ENCODE measurements around the gene THSD4. TPM values are rescaled to one million over a fixed set of nuclear protein-coding genes. Genes with fewer than 3 reads are reported as not detected.

The THSD4 gene
- total RNA-seq, 1 experiment from 2014 or later, result 65.4 TPM

DNA sequence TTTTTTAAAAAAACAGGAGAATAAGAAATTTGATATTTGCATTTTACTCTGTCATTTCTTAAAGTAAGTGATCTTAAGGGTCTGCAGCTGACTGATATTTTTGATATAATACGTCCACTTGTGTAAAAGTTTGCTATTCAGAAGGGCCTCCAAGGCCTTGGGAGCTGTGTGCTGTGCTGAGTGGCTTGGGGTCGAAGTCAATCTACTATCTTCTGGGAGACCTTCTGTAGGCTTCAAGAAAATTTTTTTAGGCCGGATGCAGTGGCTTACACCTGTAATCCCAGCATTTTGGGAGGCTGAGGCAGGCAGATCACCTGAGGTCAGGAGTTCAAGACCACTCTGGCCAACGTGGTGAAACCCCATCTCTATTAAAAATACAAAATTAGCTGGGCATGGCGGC is 26.3 kb downstream of the THSD4 start:
- POLR2A ChIA-PET, result interaction anchor here (0.5 kb wide), 1 partner anchor 1459 kb away, joined by 3 read pairs; no protein-coding TSS in a partner anchor
- ATAC-seq (no peak), DNase-seq (ENCODE audit: low read depth, low spot score) (no peak)
- H3K9me3 ChIP-seq (ENCODE audit: control insufficient read depth, insufficient read depth, low read depth, low read length), result no peaks in the 10 kb centered on the region
- in situ Hi-C loops (cut with HindIII; ENCODE audit: low pct_unique_long_range_greater_than_20kb, low sequenced_read_pairs) (no loop called here), intact Hi-C loops (cut with micrococcal nuclease; ENCODE audit: unreplicated experiment) (no loop called here)
- CTCF ChIA-PET, result no interaction called here
- peaks cover 18% of the 10 kb centered on the region for H3K4me1 ChIP-seq (ENCODE audit: control insufficient read depth, insufficient read depth, low read length)
- H3K27me3 ChIP-seq (ENCODE audit: control insufficient read depth, insufficient read depth, low read length), result no peaks in the 10 kb centered on the region
- no peak overlapping the region for H3K4me3 ChIP-seq (ENCODE audit: low read depth in 2 of 2, low read length in 2 of 2)
- H3K27ac ChIP-seq (ENCODE audit: low read length), result no peak overlapping the region
- no peaks in the 10 kb centered on the region for H3K36me3 ChIP-seq (ENCODE audit: control insufficient read depth, insufficient read depth, low read length)
- TF ChIP-seq, protein P1, sequence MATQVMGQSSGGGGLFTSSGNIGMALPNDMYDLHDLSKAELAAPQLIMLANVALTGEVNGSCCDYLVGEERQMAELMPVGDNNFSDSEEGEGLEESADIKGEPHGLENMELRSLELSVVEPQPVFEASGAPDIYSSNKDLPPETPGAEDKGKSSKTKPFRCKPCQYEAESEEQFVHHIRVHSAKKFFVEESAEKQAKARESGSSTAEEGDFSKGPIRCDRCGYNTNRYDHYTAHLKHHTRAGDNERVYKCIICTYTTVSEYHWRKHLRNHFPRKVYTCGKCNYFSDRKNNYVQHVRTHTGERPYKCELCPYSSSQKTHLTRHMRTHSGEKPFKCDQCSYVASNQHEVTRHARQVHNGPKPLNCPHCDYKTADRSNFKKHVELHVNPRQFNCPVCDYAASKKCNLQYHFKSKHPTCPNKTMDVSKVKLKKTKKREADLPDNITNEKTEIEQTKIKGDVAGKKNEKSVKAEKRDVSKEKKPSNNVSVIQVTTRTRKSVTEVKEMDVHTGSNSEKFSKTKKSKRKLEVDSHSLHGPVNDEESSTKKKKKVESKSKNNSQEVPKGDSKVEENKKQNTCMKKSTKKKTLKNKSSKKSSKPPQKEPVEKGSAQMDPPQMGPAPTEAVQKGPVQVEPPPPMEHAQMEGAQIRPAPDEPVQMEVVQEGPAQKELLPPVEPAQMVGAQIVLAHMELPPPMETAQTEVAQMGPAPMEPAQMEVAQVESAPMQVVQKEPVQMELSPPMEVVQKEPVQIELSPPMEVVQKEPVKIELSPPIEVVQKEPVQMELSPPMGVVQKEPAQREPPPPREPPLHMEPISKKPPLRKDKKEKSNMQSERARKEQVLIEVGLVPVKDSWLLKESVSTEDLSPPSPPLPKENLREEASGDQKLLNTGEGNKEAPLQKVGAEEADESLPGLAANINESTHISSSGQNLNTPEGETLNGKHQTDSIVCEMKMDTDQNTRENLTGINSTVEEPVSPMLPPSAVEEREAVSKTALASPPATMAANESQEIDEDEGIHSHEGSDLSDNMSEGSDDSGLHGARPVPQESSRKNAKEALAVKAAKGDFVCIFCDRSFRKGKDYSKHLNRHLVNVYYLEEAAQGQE (IDR thresholded peaks at IDR 0.05; ENCODE audit: insufficient read depth in 1 of 2, low read depth in 2 of 2, low read length in 1 of 2), result no peak
- TF ChIP-seq POLR2AphosphoS5 (IDR thresholded peaks at IDR 0.05; ENCODE audit: low read depth, low read length) (no peak), SIN3A (IDR thresholded peaks at IDR 0.05; ENCODE audit: borderline replicate concordance, insufficient read depth, low read depth, low read length) (no peak), TCF7L2 (IDR thresholded peaks at IDR 0.05; ENCODE audit: low read depth, low read length) (no peak)
- TF ChIP-seq, protein P2, sequence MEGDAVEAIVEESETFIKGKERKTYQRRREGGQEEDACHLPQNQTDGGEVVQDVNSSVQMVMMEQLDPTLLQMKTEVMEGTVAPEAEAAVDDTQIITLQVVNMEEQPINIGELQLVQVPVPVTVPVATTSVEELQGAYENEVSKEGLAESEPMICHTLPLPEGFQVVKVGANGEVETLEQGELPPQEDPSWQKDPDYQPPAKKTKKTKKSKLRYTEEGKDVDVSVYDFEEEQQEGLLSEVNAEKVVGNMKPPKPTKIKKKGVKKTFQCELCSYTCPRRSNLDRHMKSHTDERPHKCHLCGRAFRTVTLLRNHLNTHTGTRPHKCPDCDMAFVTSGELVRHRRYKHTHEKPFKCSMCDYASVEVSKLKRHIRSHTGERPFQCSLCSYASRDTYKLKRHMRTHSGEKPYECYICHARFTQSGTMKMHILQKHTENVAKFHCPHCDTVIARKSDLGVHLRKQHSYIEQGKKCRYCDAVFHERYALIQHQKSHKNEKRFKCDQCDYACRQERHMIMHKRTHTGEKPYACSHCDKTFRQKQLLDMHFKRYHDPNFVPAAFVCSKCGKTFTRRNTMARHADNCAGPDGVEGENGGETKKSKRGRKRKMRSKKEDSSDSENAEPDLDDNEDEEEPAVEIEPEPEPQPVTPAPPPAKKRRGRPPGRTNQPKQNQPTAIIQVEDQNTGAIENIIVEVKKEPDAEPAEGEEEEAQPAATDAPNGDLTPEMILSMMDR (IDR thresholded peaks at IDR 0.05), result no peak
- BruUV-seq (replicated peaks), result no TSS peak

DNA sequence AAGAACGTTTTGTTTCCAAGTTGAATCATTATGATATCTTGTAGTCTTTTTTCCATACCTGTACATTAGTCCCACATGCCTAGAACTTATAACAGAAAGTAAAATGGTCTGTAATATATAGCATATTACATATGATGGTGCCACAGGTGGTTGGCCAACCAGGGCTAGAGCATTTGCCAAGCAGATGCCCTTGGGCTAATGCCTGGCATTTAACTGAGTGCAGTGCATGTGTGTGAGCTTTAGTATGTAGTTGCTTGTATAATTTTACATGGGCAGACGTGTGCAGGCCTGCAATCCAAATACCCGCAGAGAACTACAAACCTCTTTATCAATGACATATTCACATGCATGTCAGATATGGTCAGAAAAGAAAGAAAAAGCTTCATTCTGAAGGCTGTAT is 27.5 kb downstream of the THSD4 start:
- H3K36me3 ChIP-seq (ENCODE audit: control insufficient read depth, insufficient read depth, low read length), result no peaks in the 10 kb centered on the region
- no peaks in the 10 kb centered on the region for H3K27me3 ChIP-seq (ENCODE audit: control insufficient read depth, insufficient read depth, low read length)
- no peaks in the 10 kb centered on the region for H3K9me3 ChIP-seq (ENCODE audit: control insufficient read depth, insufficient read depth, low read depth, low read length)
- intact Hi-C loops (cut with micrococcal nuclease; ENCODE audit: unreplicated experiment), result no loop called here
- ChIA-PET POLR2A (interaction anchor here (0.6 kb wide), 1 partner anchor 242 kb away, joined by 3 read pairs; no protein-coding TSS in a partner anchor), CTCF (interaction anchor here (0.6 kb wide), 1 partner anchor 10 kb away, joined by 3 read pairs; no protein-coding TSS in a partner anchor)
- DNase-seq (ENCODE audit: low read depth, low spot score), result no peak
- no peak overlapping the region for H3K4me3 ChIP-seq (ENCODE audit: low read depth in 2 of 2, low read length in 2 of 2)
- ATAC-seq, result no peak
- BruUV-seq (replicated peaks), result no TSS peak
- in situ Hi-C loops (cut with HindIII; ENCODE audit: low pct_unique_long_range_greater_than_20kb, low sequenced_read_pairs), result no loop called here
- no peak for TF ChIP-seq TCF7L2 (IDR thresholded peaks at IDR 0.05; ENCODE audit: low read depth, low read length)
- TF ChIP-seq, protein P1 (IDR thresholded peaks at IDR 0.05; ENCODE audit: insufficient read depth in 1 of 2, low read depth in 2 of 2, low read length in 1 of 2), result no peak
- TF ChIP-seq, protein P2 (IDR thresholded peaks at IDR 0.05), result no peak
- no peak for TF ChIP-seq POLR2AphosphoS5 (IDR thresholded peaks at IDR 0.05; ENCODE audit: low read depth, low read length)
- TF ChIP-seq SIN3A (IDR thresholded peaks at IDR 0.05; ENCODE audit: borderline replicate concordance, insufficient read depth, low read depth, low read length), result no peak
- no peak overlapping the region for H3K27ac ChIP-seq (ENCODE audit: low read length)
- peaks cover 13% of the 10 kb centered on the region for H3K4me1 ChIP-seq (ENCODE audit: control insufficient read depth, insufficient read depth, low read length)
